Naive thymus-derived CD4-positive, alpha-beta T cell (primary cell): Measurements from ENCODE around the gene FGFR4. TPM values are rescaled to one million over a fixed set of nuclear protein-coding genes. Genes with fewer than 3 reads are reported as not detected.

Experiments
- ATAC-seq: fragments of 150-1000 bp; cut with Tn5 transposase; 2 replicates; pipeline ENCODE4 v1.10.0; 2021; ENCODE audit warnings: mild to moderate bottlenecking, moderate library complexity
- CTCF ChIA-PET: fragments of 350-600 bp; sonication (Branson Sonifier 250); formaldehyde crosslinking; loops from one replicate; lab custom pipeline; 2021; ENCODE audit warnings: antibody characterized with exemption; lab: Charles Lee
- POLR2A ChIA-PET: fragments of 350-600 bp; sonication (Branson Sonifier 250); formaldehyde crosslinking; loops from one replicate; lab custom pipeline; 2021; ENCODE audit warnings: antibody characterized with exemption, inconsistent platforms; lab: Charles Lee
- DNase-seq, 9 donors: peaks; one replicate each; pipeline versions ENCODE4 v3.0.0 to v3.0.0-alpha.2; 2020 to 2022; ENCODE audit warnings: mixed read lengths in 1 of 9
- H3K27ac ChIP-seq: one replicate; pipeline ENCODE4 v1.7.0; 2013; ENCODE audit warnings: mild to moderate bottlenecking, low read depth, low read length, moderate library complexity
- H3K27me3 ChIP-seq, 2 donors: one replicate each; pipeline ENCODE4 v1.7.0; 2013; ENCODE audit warnings: low read length in 2 of 2, mild to moderate bottlenecking in 2 of 2, moderate library complexity in 2 of 2; ENCODE audit not compliant: control insufficient read depth in 2 of 2, insufficient read depth in 2 of 2
- H3K36me3 ChIP-seq, 3 experiments: 1 replicate in 2 of 3; 2 replicates in 1 of 3; pipeline ENCODE4 v1.7.0; 2013; ENCODE audit warnings: low read length in 3 of 3, mild to moderate bottlenecking in 3 of 3, moderate library complexity in 1 of 3; ENCODE audit not compliant: insufficient read depth in 3 of 3, control insufficient read depth in 2 of 3
- H3K4me1 ChIP-seq, 2 donors: one replicate each; pipeline ENCODE4 v1.7.0; 2013; ENCODE audit warnings: low read length in 2 of 2, mild to moderate bottlenecking in 2 of 2, moderate library complexity in 1 of 2; ENCODE audit not compliant: control insufficient read depth in 2 of 2, insufficient read depth in 2 of 2
- H3K4me3 ChIP-seq: 2 replicates; pipeline ENCODE4 v1.7.0; 2013; ENCODE audit warnings: mild to moderate bottlenecking, low read length
- H3K9me3 ChIP-seq, 3 experiments: 1 replicate in 2 of 3; 2 replicates in 1 of 3; pipeline ENCODE4 v1.7.0; 2013; ENCODE audit warnings: low read length in 3 of 3; ENCODE audit not compliant: control insufficient read depth in 2 of 3
- H3K27ac Mint-ChIP-seq, 9 donors: one replicate each; pipeline ENCODE4 v1.8.0; 2020 to 2022; ENCODE audit warnings: mixed read lengths in 9 of 9, mild to moderate bottlenecking in 8 of 9, moderate library complexity in 5 of 9, inconsistent platforms in 2 of 9
- H3K27me3 Mint-ChIP-seq, 5 donors: one replicate each; pipeline ENCODE4 v1.8.0; 2021 to 2022; ENCODE audit warnings: mixed read lengths in 5 of 5, mild to moderate bottlenecking in 1 of 5
- H3K36me3 Mint-ChIP-seq, 5 donors: one replicate each; pipeline ENCODE4 v1.8.0; 2020 to 2022; ENCODE audit warnings: mixed read lengths in 5 of 5, mild to moderate bottlenecking in 3 of 5, inconsistent platforms in 1 of 5
- H3K4me1 Mint-ChIP-seq, 7 donors: one replicate each; pipeline ENCODE4 v1.8.0; 2020 to 2022; ENCODE audit warnings: mixed read lengths in 7 of 7, mild to moderate bottlenecking in 3 of 7, inconsistent platforms in 1 of 7
- H3K4me3 Mint-ChIP-seq, 10 donors: one replicate each; pipeline ENCODE4 v1.8.0; 2020 to 2022; ENCODE audit warnings: mild to moderate bottlenecking in 10 of 10, mixed read lengths in 10 of 10, moderate library complexity in 6 of 10, inconsistent platforms in 2 of 10
- H3K9me3 Mint-ChIP-seq, 11 donors: one replicate each; pipeline ENCODE4 v1.8.0; 2020 to 2022; ENCODE audit warnings: mixed read lengths in 11 of 11, mild to moderate bottlenecking in 4 of 11, inconsistent platforms in 1 of 11, moderate library complexity in 1 of 11
- intact Hi-C, 2 donors: fragments of 100-400 bp; cut with micrococcal nuclease; formaldehyde crosslinking; loops; one replicate each; pipeline ENCODE4 v1.15.1; 2023
- polyA plus RNA-seq, 2 donors: library from polyadenylated mRNA; unstranded; fragments of 300-500 nt; fragmentation: Illumina TruSeq; gene quantifications; one replicate each; pipeline ENCODE4 v1.2.3, GENCODE V29; 2021
- total RNA-seq, 6 experiments: library from RNA in 5 of 6; stranded (reverse) in 5 of 6; gene quantifications; 1 replicate in 5 of 6; 2 replicates in 1 of 6; pipeline ENCODE4 v1.2.3 and lab custom pipeline; 2021 to 2026

FGFR4 gene
- total and polyA plus RNA-seq, 7 experiments from 2014 or later: 0.20 to 3.6 (median 1.4) TPM

DNA sequence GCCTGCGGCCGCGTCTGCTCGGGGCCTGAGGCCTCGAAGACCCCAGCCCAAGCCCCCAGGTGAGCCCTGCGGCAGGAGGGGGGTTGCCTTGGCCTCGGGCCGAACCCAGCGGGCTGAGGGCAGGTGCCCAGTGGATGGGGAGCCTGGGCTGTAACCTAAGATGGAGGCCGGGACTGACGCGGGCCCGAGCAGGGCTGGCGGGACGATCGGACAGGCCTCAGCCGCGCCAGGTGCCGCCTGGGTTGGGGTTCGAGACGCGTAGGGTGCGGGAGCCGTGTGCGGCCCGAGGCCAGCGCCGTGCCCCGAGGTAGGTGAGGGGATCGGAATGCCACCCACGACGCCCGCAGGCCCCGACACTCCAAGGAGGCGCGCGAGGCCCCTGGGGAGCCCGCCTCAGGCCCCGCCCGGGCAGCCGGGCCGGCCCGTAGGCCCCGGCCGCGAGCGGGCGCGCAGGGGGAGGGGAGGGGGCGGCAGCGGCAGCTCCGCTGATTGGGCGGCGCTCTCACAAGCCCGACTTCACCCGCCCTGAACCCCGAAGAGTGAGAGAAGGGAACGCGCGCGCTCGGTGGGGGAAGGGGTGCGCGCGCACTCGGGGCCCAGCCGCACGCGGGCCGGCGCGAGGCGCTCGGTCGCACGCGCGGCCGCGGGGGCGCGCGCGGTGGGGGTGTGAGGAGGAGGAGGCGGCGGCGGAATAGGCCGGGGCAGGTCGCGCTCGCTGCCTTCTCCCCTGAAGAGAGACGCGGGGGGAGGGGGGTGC is 46.6 kb downstream of the FGFR4 start, which contains the start of gene NSD1:
TSS of gene NSD1 (plus strand) at position 678 of the 757 bp plus-strand sequence. CDS start 1,331 bp downstream, outside the sequence.
- intact Hi-C loops: loop anchor here (1.0 to 5.0 kb wide), 13 partner anchors 10 to 1494 kb away; partner anchors contain the start of genes UIMC1 (in 2 of the 2), CLK4 (in 1 of the 2), GRK6 (in 1 of the 2) and LMAN2 (in 1 of the 2)
- Histone ChIP-seq H3K9me3 (no peaks in the 10 kb centered on the region), H3K4me3 (peak within 1 kb of the TSS; percentile 61), H3K36me3 (peaks cover 4 to 6% (median 6%) of the 10 kb centered on the region in 3 experiments), H3K27me3 (no peaks in the 10 kb centered on the region), H3K4me1 (peaks cover 47 to 57% of the 10 kb centered on the region in 2 donors), H3K27ac (peak within 1 kb of the TSS; percentile 80)
- Mint-ChIP-seq H3K9me3 (no peaks in the 10 kb centered on the region), H3K27ac (peak within 1 kb of the TSS; percentile 48 to 95 (median 89)), H3K36me3 (peaks cover 6 to 21% (median 10%) of the 10 kb centered on the region in 5 donors), H3K4me1 (peaks cover 34 to 72% (median 65%) of the 10 kb centered on the region in 7 donors), H3K27me3 (no peaks in the 10 kb centered on the region), H3K4me3 (peak within 1 kb of the TSS; percentile 60 to 88 (median 85))
- POLR2A ChIA-PET: interaction anchor here (0.6 to 2.3 kb wide), 15 partner anchors 8 to 579 kb away, joined by 3 to 22 read pairs (median 3); partner anchors contain the start of genes GRK6, PRELID1 and RAB24
- ATAC-seq (peak; percentile 89), DNase-seq (peak; percentile 86 to 94 (median 93))
- CTCF ChIA-PET: interaction anchor here (2.4 kb wide), 1 partner anchor 19 kb away, joined by 14 read pairs; no protein-coding TSS in a partner anchor

- intact Hi-C loops: loop anchor here (1.0 to 5.0 kb wide), 15 partner anchors 10 to 1493 kb away; partner anchors contain the start of genes UIMC1 (in 2 of the 2), CLK4 (in 1 of the 2), GRK6 (in 1 of the 2) and LMAN2 (in 1 of the 2)
- peaks cover 25 to 64% (median 57%) of the 10 kb centered on the region in 7 donors for H3K4me1 Mint-ChIP-seq
- POLR2A ChIA-PET: interaction anchor here (0.7 to 2.3 kb wide), 16 partner anchors 9 to 580 kb away, joined by 3 to 22 read pairs (median 4); partner anchors contain the start of genes LMAN2, PRELID1 and RAB24
Measured at GRCh38 chr5:177133853-177134696, 47.4 kb downstream of the FGFR4 start.

DNA sequence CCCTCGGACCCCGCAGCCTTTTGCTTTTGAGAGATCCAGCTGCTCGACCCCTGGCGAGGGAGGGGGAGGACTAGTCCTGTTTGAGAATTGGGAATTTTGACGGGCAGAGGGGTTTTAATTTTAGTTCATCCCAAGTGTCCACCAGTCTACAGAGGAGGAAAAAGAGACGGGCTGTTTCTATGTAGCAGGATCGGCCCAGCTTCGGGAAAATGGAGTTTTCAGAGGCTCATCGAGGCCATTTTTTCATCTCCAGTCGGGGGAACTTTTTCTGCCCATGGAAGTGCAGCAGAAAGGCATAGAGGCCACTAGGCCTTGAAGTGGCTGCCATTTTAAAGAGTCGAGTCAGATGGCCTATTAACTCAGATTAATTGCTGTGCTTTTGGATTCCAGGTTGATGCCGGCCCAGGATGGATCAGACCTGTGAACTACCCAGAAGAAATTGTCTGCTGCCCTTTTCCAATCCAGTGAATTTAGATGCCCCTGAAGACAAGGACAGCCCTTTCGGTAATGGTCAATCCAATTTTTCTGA is 48.0 kb downstream of the FGFR4 start:
- intact Hi-C loops: loop anchor here (1.0 to 5.0 kb wide), 8 partner anchors 10 to 1493 kb away; partner anchors contain the start of genes CLK4 (in 1 of the 2), LMAN2 (in 1 of the 2), PDLIM7 (in 1 of the 2) and PRELID1 (in 1 of the 2)
- Mint-ChIP-seq H3K4me3 (peak overlapping the region; percentile 60 to 88 (median 85)), H3K9me3 (no peaks in the 10 kb centered on the region), H3K4me1 (peaks cover 23 to 62% (median 56%) of the 10 kb centered on the region in 7 donors), H3K27ac (peak overlapping the region in 8 of 9 donors; percentile 85 to 95 (median 89)), H3K27me3 (no peaks in the 10 kb centered on the region), H3K36me3 (peaks cover 6 to 22% (median 10%) of the 10 kb centered on the region in 5 donors)
- Histone ChIP-seq H3K36me3 (peaks cover 4 to 6% (median 6%) of the 10 kb centered on the region in 3 experiments), H3K27me3 (no peaks in the 10 kb centered on the region), H3K4me1 (peaks cover 37 to 50% of the 10 kb centered on the region in 2 donors), H3K9me3 (no peaks in the 10 kb centered on the region), H3K27ac (peak overlapping the region; percentile 80), H3K4me3 (peak overlapping the region; percentile 59)
- DNase-seq (no peak), ATAC-seq (no peak)
- ChIA-PET POLR2A (interaction anchor here (0.8 to 2.3 kb wide), 11 partner anchors 9 to 217 kb away, joined by 3 to 22 read pairs (median 4); partner anchors contain the start of gene LMAN2), CTCF (interaction anchor here (2.4 kb wide), 1 partner anchor 21 kb away, joined by 14 read pairs; no protein-coding TSS in a partner anchor)

More at GRCh38 chr5:177133853-177134696, 47.4 kb downstream of the FGFR4 start:
- Mint-ChIP-seq H3K27ac (peak overlapping the region in 8 of 9 donors; percentile 85 to 95 (median 89)), H3K27me3 (no peaks in the 10 kb centered on the region), H3K4me3 (peak overlapping the region; percentile 60 to 88 (median 85)), H3K9me3 (no peaks in the 10 kb centered on the region), H3K36me3 (peaks cover 6 to 21% (median 10%) of the 10 kb centered on the region in 5 donors)
- Histone ChIP-seq H3K36me3 (peaks cover 4 to 6% (median 6%) of the 10 kb centered on the region in 3 experiments), H3K27me3 (no peaks in the 10 kb centered on the region), H3K4me1 (peaks cover 40 to 50% of the 10 kb centered on the region in 2 donors), H3K4me3 (peak overlapping the region; percentile 59), H3K9me3 (no peaks in the 10 kb centered on the region), H3K27ac (peak overlapping the region; percentile 80)
- DNase-seq (peak; percentile 40 to 69 (median 56)), ATAC-seq (peak; percentile 28)
- CTCF ChIA-PET: interaction anchor here (2.4 kb wide), 1 partner anchor 20 kb away, joined by 14 read pairs; no protein-coding TSS in a partner anchor

DNA sequence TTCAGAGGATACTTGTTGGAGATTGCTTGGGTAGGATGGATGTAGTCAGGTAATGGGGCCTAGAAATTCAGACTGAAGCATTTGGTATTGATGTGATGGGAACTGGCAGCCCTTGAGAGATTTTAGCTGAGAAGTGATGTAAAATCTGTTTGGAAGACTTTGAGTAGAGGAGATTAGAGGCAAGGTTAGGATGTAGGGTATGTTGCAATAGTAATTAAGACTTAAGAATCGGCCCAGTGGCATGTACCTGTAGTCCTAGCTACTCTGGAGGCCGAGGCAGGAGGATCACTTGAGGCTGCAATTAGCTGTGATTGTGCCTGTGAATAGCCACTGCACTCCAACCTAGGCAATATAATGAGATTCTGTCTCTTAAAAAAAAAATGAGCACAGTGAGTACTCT is 53.6 kb downstream of the FGFR4 start:
- no peaks in the 10 kb centered on the region for H3K27me3 ChIP-seq
- Mint-ChIP-seq H3K27me3 (no peaks in the 10 kb centered on the region), H3K36me3 (peaks cover 4 to 38% (median 32%) of the 10 kb centered on the region in 5 donors), H3K9me3 (no peaks in the 10 kb centered on the region), H3K4me1 (peaks cover 40 to 77% (median 66%) of the 10 kb centered on the region in 7 donors), H3K4me3 (peak overlapping the region in 8 of 10 donors; percentile 1 to 61 (median 46)), H3K27ac (peak overlapping the region in 6 of 9 donors; percentile 3 to 71 (median 25))
- H3K4me1 ChIP-seq: peaks cover 29 to 41% of the 10 kb centered on the region in 2 donors
- POLR2A ChIA-PET: interaction anchor here (0.7 to 1.4 kb wide), 2 partner anchors 26 to 459 kb away, joined by 3 read pairs; no protein-coding TSS in a partner anchor
- DNase-seq (no peak), ATAC-seq (no peak)
- no peak overlapping the region for H3K4me3 ChIP-seq
- no peak overlapping the region for H3K27ac ChIP-seq
- H3K9me3 ChIP-seq: no peaks in the 10 kb centered on the region
- intact Hi-C loops: no loop called here
- H3K36me3 ChIP-seq: peaks cover 6 to 26% (median 8%) of the 10 kb centered on the region in 3 experiments
- CTCF ChIA-PET: interaction anchor here (1.5 to 2.0 kb wide), 2 partner anchors 26 to 27 kb away, joined by 4 to 6 read pairs; no protein-coding TSS in a partner anchor

DNA sequence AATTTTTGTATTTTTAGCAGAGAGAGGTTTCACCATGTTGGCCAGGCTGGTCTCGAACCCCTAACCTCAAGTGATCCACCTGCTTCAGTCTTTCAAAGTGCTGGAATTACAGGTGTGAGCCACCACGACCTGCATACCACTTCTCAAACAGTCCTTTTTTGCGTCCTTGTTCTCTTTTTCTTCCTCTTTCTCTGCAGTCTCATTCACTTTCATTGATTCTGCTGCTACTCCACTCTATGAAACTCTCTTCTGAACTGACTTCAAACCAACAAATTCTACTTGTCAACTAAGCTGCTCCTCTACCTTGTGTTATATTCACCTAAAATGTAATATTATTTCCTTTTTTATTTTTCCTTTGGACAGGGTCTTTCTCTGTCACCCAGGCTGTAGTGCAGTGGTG is 54.8 kb downstream of the FGFR4 start:
- no peak overlapping the region for H3K4me3 ChIP-seq
- peak overlapping the region in 4 of 9 donors; percentile 6 to 60 (median 30) for H3K27ac Mint-ChIP-seq
- ATAC-seq: no peak
- H3K27ac ChIP-seq: no peak overlapping the region
- ChIA-PET CTCF (interaction anchor here (1.5 kb wide), 1 partner anchor 28 kb away, joined by 4 read pairs; no protein-coding TSS in a partner anchor), POLR2A (interaction anchor here (0.7 kb wide), 1 partner anchor 26 kb away, joined by 3 read pairs; no protein-coding TSS in a partner anchor)
- peak overlapping the region in 5 of 10 donors; percentile 19 to 70 (median 39) for H3K4me3 Mint-ChIP-seq
- no peaks in the 10 kb centered on the region for H3K9me3 ChIP-seq
- intact Hi-C loops: no loop called here
- DNase-seq: no peak
- peaks cover 18 to 30% of the 10 kb centered on the region in 2 donors for H3K4me1 ChIP-seq
- peaks cover 30 to 65% (median 54%) of the 10 kb centered on the region in 7 donors for H3K4me1 Mint-ChIP-seq
- H3K27me3 Mint-ChIP-seq: no peaks in the 10 kb centered on the region
- peaks cover 6 to 28% (median 8%) of the 10 kb centered on the region in 3 experiments for H3K36me3 ChIP-seq
- no peaks in the 10 kb centered on the region for H3K27me3 ChIP-seq
- peaks cover 0 to 34% (median 27%) of the 10 kb centered on the region in 5 donors for H3K36me3 Mint-ChIP-seq
- H3K9me3 Mint-ChIP-seq: no peaks in the 10 kb centered on the region
